Measurements from ENCODE around the gene PEA15.

Gene PEA15

DNA sequence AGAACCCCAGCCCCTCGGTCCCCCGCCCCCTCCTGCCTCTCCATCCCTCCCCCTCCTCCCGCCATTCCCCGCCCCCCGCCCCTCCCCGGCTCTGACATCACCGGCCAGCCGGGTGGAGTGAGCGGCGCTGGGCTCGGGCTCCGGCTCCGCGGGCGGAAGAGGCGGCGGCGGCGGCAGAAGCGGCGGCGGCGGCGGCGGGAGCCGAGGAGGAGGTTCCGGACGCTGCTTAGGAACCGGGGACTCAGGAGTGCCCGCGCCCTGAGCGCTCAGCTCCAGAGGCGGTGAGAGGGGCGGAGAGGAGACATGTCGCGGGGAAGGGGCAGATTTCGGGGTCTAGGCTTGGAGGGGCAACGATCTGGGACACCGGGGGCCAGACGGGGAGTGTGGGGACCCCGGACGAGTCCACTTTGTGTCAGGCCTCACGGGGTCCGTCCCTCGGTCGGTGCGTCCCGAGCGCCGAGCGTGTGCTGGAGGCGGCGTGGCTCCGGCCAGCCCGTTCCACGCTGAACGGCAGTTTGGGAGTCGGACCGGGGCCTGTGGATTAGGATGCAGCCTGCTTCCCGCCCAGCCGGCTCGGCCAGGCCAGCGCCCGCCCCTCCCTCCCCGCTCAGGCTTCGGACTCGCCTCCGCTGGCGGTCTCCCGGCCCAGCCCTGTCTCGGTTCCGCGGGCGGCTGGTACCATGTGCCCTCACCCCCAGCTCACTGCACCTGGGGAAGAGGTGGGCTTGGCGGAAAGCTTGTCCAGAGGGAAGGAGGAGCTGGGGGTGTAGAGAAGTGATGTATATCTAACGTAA lies at the start of gene PEA15:
Gene PEA15 (plus strand): TSS at position 143 of the 794 bp plus-strand sequence. CDS start 6,161 bp downstream, outside the sequence.
- DNase-seq (ENCODE audit: low read depth in 1 of 2, low spot score in 1 of 2) = peak; percentile 30 to 55

DNA sequence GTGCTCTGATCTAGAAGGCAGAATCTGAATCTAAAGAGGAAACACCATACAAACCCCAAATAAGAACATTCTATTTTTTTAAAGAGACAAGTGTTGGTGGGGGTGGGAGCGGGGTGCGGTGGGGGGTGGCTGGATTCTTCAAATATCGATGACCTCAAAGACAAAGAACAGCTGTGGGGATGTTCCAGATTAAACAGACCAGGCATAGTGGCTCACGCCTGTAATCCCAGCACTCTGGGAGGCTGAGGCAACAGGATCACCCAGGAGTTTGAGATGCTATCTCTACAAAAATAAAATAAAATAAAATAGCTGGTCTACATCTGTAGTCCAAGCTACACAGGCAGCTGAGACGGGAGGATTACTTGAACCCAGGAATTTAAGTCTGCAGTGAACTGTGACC lies 48.8 kb upstream of the PEA15 start:
- DNase-seq (ENCODE audit: low read depth in 1 of 2, low spot score in 1 of 2) = no peak

- DNase-seq (ENCODE audit: low read depth in 1 of 2, low spot score in 1 of 2) = no peak
These were observed 48.0 kb upstream of the PEA15 start for GRCh38 chr1:160157174-160157573.

DNA sequence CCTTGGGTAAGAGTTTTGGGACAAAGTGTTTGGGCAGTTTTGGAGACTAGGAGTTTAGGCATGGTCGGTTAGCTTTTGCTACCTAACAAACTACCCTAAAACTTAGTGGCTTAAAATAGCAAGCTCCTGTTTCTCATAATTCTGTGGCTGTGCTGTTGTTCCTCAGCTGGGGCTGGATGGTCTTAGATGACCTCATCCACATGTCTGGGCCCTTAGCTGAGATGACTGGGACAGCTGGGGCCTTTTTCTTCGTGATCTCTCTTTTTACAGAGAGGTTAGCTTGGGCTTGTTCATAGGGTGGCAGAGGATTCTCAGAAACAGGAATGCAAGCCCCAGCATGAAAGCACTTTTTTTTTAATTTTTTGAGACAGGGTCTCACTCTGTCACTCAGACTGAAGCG lies 47.2 kb upstream of the PEA15 start:
- no peak for DNase-seq (ENCODE audit: low read depth in 1 of 2, low spot score in 1 of 2)

DNA sequence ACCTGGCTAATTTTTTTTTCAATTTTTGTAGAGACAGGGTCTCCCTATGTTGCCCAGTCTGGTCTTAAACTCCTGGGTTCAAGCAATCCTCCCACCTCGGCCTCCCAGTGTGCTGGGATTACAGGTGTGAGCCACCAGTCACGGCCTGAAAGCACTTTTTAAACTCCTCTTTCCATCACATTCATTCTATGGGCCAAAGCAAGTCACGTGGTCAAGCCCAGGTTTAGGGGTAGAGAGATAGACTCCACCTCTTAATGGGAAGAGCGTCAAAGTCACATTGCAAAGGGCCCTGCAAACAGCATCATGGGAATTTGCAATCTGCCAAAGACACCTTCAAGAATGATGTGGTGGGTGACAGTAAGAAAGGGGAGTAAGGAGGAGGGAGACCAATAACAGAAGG lies 46.6 kb upstream of the PEA15 start:
- DNase-seq (ENCODE audit: low read depth in 1 of 2, low spot score in 1 of 2) = no peak

DNA sequence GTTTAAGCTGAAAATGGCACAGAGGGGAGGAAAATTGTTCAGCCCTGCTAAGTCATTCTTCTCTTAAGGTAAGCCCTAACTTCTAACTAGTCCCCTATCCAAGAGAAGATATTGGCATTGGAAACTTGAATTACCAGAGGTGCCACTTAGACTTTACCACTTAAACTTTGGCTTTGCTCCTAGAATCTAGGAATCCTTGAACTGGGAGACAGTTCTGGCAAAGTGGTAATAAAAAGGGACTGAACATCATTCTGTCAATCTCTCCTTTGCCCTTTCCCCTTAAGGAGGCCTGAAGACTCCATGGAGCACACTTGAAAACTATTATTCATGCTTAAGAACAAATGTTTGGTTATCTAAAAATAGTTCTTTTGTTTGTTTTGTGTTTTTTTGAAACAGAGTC lies 45.3 kb upstream of the PEA15 start:
- DNase-seq (ENCODE audit: low read depth in 1 of 2, low spot score in 1 of 2) = no peak

- DNase-seq (ENCODE audit: low read depth in 1 of 2, low spot score in 1 of 2) = no peak
These were observed 43.0 kb upstream of the PEA15 start for GRCh38 chr1:160161965-160162705.

GRCh38 chr1:160162931-160163330 lies 42.3 kb upstream of the PEA15 start:
- DNase-seq (ENCODE audit: low read depth in 1 of 2, low spot score in 1 of 2) = no peak

GRCh38 chr1:160163615-160164014 lies 41.6 kb upstream of the PEA15 start:
- no peak for DNase-seq (ENCODE audit: low read depth in 1 of 2, low spot score in 1 of 2)

DNA sequence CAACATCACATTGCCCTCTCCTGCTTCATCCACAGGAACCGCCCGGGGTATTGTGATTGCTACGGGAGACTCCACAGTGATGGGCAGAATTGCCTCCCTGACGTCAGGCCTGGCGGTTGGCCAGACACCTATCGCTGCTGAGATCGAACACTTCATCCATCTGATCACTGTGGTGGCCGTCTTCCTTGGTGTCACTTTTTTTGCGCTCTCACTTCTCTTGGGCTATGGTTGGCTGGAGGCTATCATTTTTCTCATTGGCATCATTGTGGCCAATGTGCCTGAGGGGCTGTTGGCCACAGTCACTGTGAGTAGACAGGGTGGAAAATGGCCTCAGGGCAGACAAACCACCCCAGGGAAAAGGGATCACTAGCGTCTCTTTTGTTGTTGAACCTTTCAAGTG lies 41.1 kb upstream of the PEA15 start:
- DNase-seq (ENCODE audit: low read depth in 1 of 2, low spot score in 1 of 2) = no peak

DNA sequence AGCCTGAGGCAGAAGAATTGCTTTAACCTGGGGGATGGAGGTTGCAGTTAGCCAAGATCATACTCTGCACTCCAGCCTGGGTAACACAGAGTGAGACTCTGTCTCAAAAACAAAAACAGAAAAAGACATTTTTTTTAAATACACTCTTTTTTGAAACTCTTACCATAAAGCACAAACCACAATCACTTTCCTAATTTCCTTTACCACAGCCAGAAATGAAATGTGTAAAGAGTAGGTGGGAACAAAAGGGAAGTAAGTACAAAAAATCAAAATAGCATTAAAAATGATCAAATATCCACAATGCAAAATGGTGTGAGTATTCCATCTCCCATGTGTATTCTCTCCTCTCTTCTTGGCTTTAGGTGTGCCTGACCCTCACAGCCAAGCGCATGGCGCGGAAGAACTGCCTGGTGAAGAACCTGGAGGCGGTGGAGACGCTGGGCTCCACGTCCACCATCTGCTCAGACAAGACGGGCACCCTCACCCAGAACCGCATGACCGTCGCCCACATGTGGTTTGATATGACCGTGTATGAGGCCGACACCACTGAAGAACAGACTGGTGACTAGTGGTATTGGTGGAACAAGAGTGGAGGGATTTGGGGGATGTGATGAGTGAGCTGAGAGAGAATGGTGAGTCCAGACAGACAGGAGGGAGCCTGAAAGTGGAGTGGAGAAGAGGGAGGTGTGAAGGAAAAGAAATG lies 38.9 kb upstream of the PEA15 start:
- DNase-seq (ENCODE audit: low read depth in 1 of 2, low spot score in 1 of 2) = no peak

DNA sequence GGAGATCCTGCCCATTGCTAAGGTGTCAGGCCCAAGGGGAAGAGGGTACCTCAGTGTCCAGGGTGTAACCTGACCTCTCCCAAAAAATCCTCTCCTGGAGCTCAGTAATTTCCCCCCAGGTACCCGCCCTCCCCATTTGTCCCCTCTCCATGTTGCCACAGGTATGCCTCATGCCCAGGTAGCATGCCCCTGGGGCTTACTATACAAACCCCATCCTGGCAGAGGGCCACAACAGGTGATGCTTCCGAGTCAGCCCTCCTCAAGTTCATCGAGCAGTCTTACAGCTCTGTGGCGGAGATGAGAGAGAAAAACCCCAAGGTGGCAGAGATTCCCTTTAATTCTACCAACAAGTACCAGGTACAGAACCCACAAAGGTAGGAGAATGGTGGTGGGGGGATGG lies 38.1 kb upstream of the PEA15 start:
- no peak for DNase-seq (ENCODE audit: low read depth in 1 of 2, low spot score in 1 of 2)

- DNase-seq (ENCODE audit: low read depth in 1 of 2, low spot score in 1 of 2) = no peak
These were observed 37.6 kb upstream of the PEA15 start for GRCh38 chr1:160167580-160167979.

DNA sequence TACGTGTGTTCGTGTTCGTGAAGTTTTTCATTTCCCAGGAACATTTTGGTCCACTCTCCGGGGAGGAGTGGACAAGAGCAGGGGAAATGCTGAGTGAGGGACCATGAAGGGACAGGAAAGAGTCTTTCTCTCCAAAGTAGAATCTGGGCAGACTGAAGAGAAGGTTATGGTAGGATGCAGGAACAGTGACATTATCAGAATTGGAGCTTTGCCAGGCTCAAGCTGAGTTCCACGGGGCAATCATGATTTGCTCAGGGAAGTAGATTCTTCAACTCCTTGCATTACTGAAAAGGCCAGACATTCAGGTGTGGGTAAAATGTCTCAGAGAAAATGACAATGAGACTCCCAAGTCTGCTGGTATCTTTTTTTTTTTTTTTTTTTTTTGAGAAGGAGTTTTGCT lies 37.2 kb upstream of the PEA15 start:
- DNase-seq (ENCODE audit: low read depth in 1 of 2, low spot score in 1 of 2) = no peak

GRCh38 chr1:160168609-160169369 lies 36.4 kb upstream of the PEA15 start:
- DNase-seq (ENCODE audit: low read depth in 1 of 2, low spot score in 1 of 2) = no peak

- no peak for DNase-seq (ENCODE audit: low read depth in 1 of 2, low spot score in 1 of 2)
These were observed 35.4 kb upstream of the PEA15 start for GRCh38 chr1:160169553-160170399.

- DNase-seq (ENCODE audit: low read depth in 1 of 2, low spot score in 1 of 2) = no peak
These were observed 33.8 kb upstream of the PEA15 start for GRCh38 chr1:160171354-160171753.

- no peak for DNase-seq (ENCODE audit: low read depth in 1 of 2, low spot score in 1 of 2)
These were observed 33.2 kb upstream of the PEA15 start for GRCh38 chr1:160171980-160172379.

DNA sequence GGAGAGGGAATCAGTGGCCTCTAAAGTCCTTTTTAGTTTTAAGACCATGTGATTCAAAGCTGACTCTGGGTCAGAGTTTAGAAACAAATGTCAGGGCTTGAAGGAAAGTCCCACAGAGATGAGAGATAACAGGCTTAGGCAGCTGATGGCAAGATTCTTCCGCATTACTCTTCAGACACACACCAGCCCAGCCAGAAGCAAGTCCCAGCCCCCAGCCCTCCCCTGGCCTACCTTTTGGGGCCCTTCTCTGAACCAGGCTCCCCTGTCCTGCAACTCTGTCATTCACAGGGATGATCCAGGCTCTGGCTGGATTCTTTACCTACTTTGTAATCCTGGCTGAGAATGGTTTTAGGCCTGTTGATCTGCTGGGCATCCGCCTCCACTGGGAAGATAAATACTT lies 28.0 kb upstream of the PEA15 start:
- DNase-seq (ENCODE audit: low read depth in 1 of 2, low spot score in 1 of 2) = no peak

DNA sequence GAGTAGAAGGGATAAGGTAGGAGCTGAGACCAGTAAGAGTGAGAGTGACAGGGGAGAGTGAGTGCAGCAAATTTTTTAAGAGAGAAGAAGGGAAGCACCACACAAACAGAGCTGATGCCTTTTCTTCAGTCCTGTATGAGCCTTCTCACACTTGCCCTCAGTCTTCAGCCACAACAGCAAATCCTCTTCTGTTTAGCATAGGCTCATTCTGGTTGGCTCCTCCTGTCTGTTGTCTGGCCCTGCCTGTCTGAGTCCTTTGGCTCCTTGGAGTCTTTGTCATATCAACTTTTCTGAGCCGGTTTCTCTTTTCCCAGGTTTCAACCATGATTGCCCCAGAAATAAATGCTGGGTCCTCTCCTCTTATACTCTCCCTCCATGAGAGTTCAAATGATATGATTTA lies 27.5 kb upstream of the PEA15 start:
- no peak for DNase-seq (ENCODE audit: low read depth in 1 of 2, low spot score in 1 of 2)

All from activated T-helper 1 cell treated with anti-CD3 and anti-CD28 coated beads, Interleukin-2, amount 50 U/mL, for 16 hours (primary cell).